DOHH2 (cell line): ENCODE results near the gene PLPP3.

ENCODE experiments used
- CTCF ChIP-seq: fragments of 200-600 bp; sonication (generic); IDR thresholded peaks from one replicate; pipeline ENCODE4 v1.5.1; 2014; ENCODE audit warnings: antibody characterized with exemption, mild to moderate bottlenecking, low read depth, low read length; ENCODE audit not compliant: poor library complexity, severe bottlenecking
- EZH2phosphoT487 ChIP-seq: fragments of 200-600 bp; sonication (generic); IDR thresholded peaks from 2 replicates; pipeline ENCODE4 v1.6.1; 2017; ENCODE audit warnings: borderline replicate concordance, mild to moderate bottlenecking, antibody characterized with exemption, low read length, moderate library complexity, mixed read lengths

- TF ChIP-seq CTCF (no peak), EZH2phosphoT487 (no peak)
Measured at GRCh38 chr1:56520016-56520601, 59.3 kb downstream of the PLPP3 start.
